Effector CD4-positive, alpha-beta T cell (primary cell): ENCODE data around the gene SORCS1.

Experiments
- DNase-seq: peaks from one replicate; pipeline ENCODE4 v3.0.0-alpha.2; 2020

The SORCS1 gene

DNA sequence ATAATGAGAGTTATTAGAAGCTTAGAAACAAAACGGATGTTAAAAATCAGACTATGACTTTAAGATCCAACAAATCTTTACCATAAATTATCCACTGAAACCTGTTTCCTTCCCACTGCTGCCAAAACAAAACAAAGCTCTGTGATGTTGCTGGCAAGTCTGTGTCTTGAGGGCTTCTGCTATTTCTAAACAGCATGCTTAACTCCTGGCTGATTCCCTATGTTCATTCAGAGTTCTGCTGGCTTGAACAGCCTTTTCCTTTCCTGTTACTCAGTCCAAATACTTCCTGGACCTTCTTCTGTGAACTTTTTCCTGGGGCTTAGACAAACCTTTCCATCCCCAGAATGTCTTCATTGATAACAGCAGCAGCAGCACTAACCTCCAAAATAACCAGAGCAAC lies 448.1 kb downstream of the SORCS1 start:
- no peak for DNase-seq

DNA sequence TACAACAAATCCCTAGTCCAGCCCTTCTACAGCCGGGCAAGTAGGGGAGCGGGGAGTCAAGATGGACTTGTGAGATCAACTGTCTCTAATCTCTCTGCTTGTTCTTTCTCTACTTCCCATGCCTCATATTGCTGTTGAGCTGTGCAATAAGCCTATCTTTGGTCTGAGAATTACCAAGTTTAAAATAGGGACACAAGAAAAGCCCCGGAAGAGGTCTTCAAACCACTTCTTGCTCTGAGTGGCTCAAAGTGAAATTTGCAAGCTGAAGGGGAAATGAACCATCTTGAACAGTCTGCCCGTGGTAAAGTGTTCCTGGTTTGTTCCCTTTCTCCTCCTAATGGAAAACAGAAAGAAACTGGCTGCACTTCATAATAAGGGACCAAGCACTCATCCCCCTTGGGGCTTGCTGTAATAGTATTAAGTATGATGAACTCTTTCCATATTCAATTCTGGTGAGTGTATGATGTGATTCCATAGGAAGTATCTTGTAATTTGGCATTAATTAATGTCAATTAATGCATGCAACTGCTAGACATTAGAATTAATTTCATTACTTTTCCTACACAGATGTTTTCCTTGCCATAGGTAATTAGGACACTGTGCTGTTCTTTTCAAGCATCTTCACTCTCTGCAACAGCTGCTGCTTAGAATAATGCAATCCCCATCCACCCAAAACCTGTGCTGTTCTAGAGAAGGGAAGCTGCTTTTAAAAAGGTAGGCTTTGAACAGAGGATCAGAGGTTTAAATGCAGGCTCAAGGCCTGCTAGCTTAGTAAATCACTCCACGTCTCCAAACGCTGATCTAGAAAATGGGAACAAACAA lies 449.6 kb downstream of the SORCS1 start:
- DNase-seq, result no peak

- DNase-seq, result no peak
These were observed 450.7 kb downstream of the SORCS1 start for GRCh38 chr10:106713846-106714245.

- no peak for DNase-seq
These were observed 451.5 kb downstream of the SORCS1 start for GRCh38 chr10:106712988-106713387.

DNA sequence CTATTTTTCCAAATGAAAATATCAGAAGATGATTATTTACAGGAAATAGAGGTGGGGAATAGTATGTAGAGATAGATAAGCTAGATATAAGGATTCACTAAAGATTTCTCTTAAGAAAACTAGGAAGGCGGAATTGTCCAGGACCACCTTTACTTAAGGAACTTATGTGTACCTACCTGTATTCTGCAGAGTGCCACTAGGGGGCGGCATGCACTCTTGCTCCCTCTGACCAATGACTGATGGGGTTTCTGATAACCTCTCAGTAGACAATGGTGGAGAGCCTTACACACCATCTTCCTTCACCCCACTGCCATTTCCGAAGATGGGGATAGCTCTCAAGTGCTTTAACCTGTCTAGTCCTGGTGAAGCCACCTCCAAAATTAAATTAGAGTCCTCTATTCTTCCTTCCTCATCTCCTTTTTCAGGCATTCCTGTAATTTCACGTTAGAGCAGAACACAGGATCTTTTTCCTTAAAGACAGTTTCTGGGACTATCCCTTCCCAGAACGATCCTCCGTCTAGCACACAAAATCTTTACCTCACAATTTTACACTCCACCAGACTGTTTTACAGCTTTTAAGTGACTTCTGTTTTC lies 453.1 kb downstream of the SORCS1 start:
- no peak for DNase-seq

DNA sequence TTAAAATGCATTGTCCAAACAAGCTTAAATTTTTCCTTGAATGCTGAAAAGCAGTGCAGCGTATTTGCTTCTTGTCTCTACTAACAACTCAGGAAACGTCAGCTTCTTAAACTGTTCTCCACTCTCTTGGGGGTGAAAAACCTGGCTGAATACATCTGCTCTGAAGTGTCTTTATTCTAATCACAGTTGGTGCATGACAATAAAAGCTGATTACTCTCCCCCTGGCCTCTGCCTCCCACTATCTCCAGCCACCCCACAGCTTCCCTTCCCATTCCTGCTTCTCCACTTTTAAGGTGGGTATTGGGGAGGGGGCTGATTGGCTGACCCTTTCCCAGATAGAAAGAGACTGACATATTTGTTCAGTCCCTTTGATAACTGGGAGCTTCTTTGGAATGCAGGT lies 456.0 kb downstream of the SORCS1 start:
- DNase-seq, result no peak

DNA sequence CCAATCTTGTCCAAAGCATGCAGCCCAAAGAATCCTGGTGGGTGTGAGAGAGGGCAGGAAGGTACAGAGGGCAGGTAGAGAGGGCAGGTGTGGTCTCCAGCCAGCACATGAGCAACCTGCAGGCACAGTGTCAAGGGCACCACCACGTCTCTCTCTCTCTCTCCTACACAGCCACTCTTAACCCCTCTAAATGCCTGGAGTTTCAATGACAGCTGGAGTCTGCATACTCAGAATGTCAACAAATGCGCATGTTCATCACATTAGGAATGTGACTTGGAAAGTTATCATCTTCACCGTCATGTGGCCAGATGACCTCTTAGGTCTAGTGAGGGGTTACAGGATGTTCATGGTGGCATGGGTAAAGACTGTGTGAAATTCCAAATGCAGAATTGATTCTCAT lies 456.8 kb downstream of the SORCS1 start:
- DNase-seq, result no peak

DNA sequence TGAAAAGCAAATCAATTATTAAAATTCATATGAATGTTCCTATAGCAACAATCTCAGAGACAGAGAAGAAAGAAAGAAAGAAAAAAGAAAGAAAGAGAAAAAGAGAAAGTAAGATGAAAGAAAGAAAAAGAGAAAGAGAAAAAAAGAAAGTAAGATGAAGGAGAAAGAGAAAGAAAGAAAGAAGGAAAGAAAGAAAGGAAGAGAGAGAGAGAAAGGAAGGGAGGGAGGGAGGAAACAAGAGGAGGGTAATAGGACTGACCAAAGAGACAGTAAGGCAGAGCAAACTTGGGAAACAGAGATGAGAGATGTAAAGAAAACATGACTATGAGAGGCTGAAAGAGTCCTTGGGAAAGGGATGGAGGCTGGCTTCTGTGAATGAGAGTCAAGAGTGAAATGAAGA lies 458.4 kb downstream of the SORCS1 start:
- DNase-seq, result no peak

- DNase-seq, result no peak
These were observed 458.8 kb downstream of the SORCS1 start for GRCh38 chr10:106705681-106706100.

GRCh38 chr10:106696239-106696638 lies 468.3 kb downstream of the SORCS1 start:
- DNase-seq, result no peak

- no peak for DNase-seq
These were observed 469.8 kb downstream of the SORCS1 start for GRCh38 chr10:106694696-106695095.

DNA sequence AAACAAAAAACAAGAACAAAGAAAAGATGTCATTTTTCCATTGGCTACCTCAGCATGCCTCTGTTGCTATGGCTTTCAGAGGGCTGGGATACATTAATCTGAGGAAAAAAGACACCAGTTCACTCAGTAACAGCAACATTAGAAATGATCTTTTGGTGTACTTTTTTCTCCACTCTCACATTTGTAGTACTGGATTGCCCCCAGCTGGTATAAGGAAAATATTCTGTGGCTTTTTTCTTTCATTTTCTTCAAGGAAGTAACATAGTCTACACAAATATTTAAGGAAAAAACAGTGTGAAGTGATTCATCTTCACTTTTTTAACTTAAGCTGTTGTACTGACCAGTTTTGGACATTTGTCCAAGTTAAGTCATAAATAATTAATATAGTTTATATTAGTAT lies 482.3 kb downstream of the SORCS1 start:
- DNase-seq, result no peak

DNA sequence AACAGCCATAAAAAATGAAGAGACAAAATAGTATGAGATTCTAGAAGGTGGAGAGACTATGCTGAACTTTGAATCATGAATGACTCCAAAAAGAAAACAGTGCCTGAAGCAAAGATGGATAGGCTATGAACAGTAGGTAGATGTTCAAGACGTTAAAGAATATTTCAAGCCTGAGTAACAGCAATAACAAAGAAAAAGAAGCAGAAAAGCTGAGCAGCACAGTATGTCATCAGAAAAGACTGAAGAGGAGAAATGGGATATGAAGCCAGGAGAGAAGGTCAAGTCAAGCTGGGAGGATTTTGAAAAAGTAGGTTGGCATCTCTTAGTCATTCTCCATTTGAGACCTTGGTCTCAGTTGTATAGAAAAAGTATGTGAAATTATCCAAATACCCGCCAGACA lies 484.4 kb downstream of the SORCS1 start:
- no peak for DNase-seq

DNA sequence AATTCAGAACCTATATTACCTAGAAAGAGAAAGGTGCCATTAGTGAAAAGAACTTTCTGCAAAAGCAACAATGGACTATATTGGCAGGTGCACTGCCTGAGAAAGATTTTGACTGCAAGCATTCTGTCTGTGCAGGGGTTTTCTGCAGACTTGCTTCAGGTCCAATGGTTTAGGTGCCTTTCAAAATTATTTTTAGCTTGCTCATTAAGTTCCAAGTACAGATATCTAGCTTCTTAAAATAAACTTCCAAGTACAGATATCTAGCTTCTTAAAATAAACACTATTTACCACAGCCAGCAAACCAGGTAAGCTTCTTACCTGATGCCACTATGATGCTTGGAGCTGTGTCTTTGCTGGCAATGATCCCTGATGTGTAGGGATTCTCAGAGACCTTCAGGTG lies 485.2 kb downstream of the SORCS1 start:
- no peak for DNase-seq

DNA sequence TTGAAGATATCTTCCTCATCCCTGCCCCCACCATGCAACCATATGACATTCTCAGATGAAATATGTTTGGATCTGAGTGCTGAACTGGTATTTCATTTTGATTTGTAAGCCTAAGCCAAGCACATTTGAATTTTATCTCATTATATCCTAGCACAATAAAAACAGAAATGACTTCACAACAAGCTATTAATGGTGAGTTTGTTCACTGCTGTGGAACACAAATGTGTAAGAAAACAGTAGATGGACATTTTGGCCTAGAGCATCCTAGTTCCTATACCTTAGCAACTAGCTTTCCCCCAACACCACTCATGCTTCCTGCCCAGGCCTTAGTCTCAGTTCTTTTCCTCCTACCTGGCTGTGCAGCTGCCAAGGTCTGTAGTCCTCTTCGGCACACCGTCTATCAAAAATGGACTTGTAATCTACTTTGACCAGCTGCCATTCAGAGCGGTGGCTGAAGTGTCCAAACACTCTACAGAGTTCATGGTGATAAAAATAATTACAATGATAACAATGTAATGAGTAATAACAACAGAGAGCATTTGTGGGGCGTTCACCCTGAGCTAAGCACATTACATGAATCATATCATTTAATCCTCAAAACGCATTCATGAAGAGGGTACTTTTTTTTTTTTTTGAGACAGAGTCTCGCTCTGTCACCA lies 491.9 kb downstream of the SORCS1 start:
- DNase-seq, result no peak

DNA sequence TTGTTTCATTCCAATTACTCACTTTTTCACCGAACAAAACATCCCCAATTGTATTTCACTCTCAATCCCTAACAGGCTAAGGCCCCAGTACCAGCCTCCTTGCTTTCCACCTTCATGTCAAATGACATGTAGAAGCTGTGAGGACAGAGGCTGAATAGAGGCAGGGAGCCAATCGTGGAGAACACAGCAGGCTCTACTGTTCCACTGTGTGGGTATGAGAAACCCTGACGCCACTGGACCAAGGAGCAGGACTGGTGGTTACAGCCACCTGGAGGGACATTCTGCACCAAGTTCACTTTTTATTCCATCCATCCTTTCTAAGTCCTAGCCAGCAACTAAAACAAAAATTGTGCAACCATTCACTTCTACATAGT lies 502.8 kb downstream of the SORCS1 start:
- DNase-seq, result no peak

GRCh38 chr10:106661133-106661766 lies 503.3 kb downstream of the SORCS1 start:
- DNase-seq, result no peak

- DNase-seq, result no peak
These were observed 504.0 kb downstream of the SORCS1 start for GRCh38 chr10:106660550-106660949.

DNA sequence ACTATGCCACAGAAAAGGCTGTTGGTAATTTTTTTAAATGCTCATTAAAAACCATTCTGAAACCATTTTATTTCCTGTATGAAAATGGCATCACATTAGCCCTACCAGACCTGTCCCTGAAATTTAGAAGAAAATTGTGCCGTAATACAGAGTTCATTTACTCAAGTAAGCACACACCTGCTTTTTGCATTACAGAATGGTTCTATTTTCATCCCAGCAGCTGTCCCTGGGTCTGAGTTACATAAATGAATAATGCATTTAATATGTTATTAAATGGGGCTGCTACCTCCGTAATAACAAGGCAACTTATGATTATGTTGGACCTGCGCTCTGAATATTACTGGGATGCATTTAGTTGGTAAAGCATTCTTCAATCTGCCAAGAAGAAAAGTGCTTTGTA lies 508.9 kb downstream of the SORCS1 start:
- DNase-seq, result no peak

GRCh38 chr10:106655165-106655564 lies 509.3 kb downstream of the SORCS1 start:
- no peak for DNase-seq

DNA sequence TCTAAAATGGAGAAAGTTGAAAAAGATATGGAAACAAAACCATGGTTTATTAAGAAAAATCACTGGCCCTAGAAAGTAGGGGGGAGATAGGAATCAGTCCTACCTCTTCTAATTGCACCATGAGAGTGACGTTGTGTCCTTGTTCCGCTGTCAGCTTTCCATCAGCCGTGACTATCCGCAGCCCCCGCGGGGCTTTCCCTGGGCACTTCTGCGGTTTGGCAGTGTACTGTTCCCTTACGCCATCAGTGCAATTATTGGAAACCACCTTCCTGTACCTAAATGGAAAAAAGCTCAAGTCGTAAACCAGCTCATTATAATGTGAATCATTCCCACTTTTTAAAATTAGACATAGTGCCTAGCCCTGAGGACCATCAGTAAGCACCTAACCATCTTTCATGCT lies 512.2 kb downstream of the SORCS1 start:
- no peak for DNase-seq

GRCh38 chr10:106648534-106649481 lies 515.7 kb downstream of the SORCS1 start:
- DNase-seq, result no peak

DNA sequence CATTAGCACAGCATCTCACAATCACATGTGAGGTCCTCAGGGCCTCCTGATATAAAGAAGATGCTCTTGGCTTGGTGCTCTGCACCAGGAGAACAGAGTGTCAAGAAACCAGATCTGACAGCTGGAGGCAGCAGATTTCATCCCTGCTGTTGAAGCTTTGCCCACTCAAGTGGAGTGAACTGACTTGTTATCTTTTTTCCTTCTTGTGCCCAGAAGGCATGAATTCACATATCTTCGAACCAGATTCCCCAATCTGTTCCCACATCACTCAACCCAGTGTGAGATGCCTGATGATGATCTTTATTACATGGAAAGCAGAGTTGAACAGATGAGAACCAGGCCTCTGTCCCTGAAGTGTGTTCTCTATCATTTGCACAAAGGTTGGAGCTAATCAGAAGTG lies 521.0 kb downstream of the SORCS1 start:
- no peak for DNase-seq
